GM21825 (cell line): Measurements from ENCODE around the gene MSANTD3.
"Not testable (repeated sequence)": the region's sequence is repeated elsewhere in the genome, so short reads cannot be mapped to it uniquely, and the experiment has no call there.

ENCODE experiments used
- ATAC-seq: cut with Tn5 transposase; IDR thresholded peaks from one replicate; pipeline ENCODE4 v1.9.1; 2021; ENCODE audit warnings: mild to moderate bottlenecking, moderate library complexity; ENCODE audit not compliant: unreplicated experiment

MSANTD3 gene, protein sequence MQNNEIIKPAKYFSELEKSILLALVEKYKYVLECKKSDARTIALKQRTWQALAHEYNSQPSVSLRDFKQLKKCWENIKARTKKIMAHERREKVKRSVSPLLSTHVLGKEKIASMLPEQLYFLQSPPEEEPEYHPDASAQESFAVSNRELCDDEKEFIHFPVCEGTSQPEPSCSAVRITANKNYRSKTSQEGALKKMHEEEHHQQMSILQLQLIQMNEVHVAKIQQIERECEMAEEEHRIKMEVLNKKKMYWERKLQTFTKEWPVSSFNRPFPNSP

DNA sequence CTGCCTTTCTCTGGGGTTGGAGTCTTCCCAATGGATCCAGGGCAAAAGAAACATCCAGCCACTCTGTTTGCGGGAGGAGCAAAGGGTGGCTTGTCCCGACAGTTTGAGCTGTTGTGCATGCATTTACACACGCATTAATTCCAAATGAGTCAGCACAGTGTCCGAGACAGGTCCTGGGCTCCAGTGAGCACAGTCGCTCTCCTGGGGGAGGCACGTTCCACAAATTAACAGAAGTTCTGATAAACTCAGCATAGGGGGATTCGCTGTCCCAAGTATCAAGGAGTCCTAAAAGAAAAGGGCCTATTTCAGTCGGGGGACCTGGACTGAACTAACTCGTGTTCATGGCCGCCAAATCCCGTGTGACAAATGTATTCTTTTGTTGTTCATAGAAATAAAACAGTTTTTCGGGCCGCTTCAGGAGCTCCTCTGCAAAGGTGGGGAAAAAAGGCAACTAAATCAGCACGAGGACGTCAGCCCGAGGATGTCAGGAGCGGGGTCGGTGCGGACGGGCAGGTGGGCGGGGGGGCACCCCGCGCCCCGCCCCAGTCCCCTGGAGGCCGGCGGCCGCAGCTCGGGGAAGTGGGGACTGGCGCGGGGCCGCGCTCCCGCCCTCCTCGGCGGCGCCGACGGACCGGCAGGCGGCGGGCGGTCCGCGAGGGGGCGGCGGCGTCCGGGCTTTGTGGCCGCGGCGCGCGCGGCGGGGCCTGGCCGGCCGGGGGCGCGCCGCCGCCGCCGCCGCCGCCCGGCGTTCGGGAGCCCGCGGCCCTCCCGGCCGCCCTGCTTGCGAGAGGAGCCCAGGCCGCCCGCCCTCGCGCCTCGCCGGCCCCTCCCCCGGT, at the start of gene MSANTD3:
Gene MSANTD3, plus strand, starts transcription at position 614 of the 836 bp plus-strand sequence. CDS start 14,796 bp downstream, outside the sequence.
- peak; percentile 80 for ATAC-seq

DNA sequence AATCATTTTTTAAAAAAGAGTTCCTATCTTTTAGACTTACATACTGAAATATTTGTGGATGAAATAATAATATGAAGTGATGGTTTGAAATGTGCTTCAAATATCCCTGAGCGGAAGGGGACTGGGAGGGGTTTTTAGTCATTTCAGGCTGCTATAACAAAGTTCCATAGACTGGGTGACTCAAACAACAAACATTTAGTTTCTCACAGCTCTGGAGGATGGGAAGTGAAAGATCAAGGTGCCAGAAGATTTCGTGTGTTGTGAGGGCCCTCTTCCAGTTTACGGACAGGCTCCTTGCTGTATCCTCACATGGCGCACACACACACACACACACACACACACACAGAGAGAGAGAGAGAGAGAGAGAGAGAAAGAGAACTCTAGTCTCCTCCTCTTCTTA, 47.1 kb upstream of the MSANTD3 start:
- no peak for ATAC-seq

DNA sequence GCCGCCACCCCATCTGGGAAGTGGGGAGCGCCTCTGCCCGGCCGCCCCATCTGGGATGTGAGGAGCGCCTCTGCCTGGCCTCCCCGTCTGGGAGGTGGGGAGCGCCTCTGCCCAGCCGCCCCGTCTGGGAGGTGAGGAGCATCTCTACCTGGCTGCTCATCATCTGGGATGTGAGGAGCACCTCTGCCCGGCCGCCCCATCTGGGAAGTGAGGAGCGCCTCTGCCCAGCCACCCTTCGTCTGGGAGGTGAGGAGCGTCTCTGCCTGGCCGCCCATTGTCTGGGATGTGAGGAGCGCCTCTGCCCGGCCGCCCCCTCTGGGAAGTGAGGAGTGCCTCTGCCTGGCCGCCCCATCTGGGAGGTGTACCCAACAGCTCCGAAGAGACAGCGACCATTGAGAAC, 34.0 kb upstream of the MSANTD3 start:
- not testable (repeated sequence) for ATAC-seq

DNA sequence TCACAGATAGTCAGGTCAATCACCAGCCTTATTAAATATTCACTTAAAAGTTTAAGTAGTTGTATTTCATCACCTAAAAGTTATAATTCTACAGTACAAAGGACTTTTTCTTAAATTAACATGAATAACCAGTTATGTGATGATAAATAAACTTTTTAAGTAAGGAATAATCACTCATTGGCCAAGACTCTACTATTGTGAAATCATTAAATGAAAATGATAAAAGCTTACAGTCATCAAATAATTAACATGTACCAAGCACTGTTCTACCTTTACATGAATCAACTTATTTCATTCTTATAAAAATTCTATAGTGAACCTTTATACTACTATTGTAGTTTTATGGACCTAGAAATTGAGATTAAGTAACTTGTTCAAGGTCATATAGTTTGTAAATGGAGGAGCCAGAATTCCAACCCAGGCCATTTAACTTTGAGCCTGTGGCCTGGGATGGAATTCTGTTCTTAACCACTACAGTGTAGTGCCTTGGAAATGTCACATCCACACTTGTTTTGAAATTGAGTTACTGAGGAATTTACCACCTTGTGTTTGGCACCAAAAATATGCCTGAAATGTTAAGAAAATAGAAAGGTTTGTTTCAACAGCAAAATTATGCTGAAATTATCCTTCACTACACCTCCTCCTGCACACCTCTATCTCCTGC, 32.8 kb upstream of the MSANTD3 start:
- ATAC-seq, result no peak

DNA sequence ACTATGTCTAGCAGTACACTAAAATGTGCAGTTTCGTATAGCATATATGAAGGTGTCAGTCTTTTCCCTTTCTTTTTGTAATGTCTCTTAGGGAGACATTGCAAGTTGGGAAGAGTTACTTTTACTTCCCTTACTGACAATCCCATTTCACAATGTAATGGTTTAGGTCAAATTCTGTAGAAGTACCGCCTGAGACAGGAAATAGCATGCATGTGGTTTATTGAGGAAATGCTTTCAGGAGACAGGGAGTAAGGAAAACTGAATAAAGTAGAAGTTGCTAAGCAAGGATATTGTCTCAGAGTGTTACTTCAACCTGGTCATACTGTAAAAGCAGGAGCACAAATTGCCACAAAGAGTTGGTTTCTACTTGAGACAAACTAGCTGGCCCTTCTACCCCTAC, 32.1 kb upstream of the MSANTD3 start:
- no peak for ATAC-seq

DNA sequence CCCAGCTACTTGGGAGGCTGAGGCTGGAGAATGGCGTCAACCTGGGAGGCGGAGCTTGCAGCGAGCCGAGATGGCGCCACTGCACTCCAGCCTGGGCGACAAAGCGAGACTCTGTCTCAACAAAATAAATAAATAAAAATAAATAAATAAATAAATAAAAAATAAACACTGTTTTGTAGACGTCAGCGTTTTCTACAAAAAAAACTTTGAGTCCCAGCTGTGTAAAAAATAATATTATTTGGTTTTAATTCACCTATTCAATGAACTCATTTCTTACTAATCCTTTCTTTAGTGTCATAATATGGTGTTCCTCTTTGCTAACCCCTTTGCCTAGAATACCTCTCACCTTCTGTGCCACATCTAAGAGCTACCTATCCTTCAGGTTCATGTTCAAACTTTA, 30.2 kb upstream of the MSANTD3 start:
- ATAC-seq, result no peak

DNA sequence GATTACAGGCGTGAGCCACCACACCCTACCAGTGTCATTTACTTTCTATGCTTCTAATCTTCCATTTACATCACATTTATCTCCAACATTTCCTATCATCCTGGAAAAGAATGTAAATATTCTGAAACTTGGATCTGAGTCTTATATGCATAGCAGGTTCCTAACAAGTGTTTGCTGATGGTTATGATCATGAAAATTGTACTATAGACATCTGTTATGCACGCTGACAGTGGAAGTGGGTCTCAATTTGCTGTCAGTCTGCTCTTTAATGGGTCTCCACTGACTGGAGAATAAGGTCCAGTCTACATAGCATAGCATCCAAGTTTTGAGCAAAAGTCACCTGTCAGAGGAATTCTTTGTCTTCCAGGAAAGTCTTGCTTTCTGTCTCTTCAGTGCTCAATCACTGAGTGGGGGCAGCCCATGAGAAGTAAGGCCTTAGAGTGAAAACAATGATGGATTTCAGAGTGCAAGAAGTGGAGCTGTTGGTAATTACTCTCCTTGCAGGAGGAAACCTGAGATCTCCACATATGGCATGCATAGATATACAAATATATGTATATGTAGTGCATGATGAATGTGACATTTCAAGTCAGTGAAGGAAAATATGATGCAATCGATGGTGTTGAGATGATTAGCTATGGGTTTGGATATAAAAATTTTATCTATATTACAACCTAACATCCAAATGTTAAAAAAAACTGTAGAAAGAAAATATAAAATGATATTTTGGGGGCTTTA, 29.2 kb upstream of the MSANTD3 start:
- no peak for ATAC-seq

DNA sequence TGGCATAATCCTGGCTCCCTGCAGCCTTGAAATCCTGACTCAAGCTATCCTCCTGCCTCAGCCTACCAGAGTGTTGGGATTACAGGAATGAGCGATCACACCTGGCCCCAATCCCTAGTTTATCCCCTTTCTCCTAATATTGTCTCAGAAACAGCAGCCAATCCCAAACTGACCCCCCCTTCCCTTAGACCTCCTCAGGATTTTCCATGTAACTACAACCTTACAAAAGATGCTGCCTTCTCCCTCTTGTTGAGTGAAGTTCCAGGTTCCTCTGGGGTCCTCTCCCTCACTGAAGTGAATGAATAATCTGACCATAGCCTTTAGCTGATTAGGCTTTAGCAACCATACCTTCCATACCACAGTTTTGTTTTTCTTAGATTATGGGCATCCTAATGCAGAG, 25.9 kb upstream of the MSANTD3 start:
- no peak for ATAC-seq

DNA sequence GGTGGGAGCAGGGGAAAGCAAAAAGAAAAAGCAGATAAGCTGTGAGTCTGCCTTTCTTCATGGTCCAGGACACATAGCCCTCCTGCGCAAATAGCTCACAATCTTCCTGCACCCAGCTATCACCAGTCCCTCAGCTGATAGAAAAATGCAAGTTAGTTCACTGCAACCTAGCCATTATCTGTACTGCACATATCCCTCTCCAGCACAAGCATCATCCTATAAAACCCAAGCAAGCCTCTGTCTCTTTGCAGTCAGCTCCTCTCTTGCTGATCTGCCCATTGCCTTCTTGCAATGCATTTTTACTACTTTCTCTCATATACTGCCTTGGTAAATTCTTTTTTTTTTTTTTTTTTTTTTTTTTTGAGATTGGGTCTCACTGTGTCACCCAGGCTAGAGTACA, 20.0 kb upstream of the MSANTD3 start:
- ATAC-seq, result no peak

DNA sequence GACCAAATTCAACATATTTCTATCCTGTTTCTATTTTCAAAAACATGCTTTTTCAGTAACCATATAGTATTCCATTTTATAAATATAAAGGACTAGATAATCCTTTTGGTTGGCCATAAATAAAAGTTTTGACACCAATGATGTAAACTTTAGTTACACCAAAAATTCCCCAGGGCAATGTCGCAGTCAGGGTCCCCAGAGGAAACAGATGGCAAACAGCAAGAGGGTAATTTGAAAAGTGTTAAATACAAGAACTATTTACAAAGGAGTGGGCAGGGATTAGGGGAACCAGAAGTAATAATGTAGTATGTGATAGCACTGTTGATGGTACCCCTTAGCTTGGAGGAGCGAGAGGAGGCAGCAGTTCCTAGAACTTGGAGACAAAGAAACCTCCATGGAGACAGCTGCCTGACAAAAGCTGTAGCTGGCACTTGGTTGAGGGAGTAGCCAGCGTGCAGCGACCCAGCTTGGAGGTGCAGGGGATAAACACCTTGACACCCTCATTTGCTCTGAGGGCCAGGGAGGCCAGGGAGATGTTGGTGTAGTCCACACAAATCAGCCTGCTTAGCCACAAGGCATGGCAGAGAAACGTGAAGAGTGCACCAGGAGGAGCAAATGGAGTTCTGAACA, 18.3 kb upstream of the MSANTD3 start:
- ATAC-seq, result no peak

DNA sequence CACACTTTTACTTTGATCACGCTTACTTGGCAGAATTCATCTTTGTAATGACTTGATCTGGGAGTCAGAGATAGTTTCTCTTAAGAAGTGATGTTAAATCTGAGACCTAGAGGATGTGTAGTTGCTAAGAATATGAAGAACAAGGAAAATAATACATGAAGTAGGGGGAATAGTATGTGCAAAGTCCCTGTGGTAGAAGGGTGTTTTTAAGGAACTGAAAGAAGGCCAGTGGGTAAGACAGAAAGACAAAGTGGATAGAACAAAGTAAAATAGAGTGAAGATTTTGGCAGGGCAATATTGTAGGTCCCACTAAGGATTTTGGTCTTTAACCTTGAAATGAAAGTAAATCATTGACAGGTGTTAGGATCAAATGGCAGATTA, 17.8 kb upstream of the MSANTD3 start:
- no peak for ATAC-seq

DNA sequence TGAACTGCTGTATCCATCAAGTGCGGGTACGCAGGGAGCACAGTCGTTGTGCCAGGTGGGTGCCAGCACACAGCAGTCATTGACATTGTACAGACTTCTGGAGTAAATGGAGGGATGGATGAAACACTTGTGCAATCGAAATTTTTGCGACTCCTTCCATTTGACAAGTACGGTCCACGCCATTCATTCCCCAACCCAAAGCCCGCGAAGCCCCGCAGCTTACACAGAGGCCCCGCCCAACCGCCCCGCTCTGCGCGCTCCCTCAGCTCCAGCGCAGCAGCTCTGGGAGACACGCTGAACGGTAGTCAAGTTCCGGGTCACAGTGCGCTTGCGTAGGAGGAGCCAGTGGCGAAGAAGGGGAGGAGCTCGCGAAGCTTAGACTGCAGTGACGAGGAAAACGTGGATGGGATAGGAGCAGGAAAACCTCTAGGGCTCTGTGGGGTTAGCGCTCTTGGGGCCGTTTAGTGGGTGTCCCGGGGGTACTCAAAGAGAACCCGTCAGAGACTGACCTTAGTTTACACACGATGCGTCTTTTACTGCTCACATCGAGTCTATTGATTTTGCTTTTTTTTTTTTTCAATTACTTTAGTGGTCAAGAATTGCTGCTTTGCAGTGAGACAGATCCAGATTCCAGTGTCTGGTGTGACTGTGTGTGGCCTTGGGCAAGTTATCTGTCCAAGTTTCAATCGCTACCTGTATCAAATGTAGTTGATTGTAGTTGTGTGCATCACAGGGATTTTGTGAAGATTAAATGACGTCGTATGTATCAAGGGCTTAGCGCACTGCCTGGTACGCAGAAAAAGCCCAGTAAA, 15.3 kb upstream of the MSANTD3 start:
- ATAC-seq, result peak; percentile 100

DNA sequence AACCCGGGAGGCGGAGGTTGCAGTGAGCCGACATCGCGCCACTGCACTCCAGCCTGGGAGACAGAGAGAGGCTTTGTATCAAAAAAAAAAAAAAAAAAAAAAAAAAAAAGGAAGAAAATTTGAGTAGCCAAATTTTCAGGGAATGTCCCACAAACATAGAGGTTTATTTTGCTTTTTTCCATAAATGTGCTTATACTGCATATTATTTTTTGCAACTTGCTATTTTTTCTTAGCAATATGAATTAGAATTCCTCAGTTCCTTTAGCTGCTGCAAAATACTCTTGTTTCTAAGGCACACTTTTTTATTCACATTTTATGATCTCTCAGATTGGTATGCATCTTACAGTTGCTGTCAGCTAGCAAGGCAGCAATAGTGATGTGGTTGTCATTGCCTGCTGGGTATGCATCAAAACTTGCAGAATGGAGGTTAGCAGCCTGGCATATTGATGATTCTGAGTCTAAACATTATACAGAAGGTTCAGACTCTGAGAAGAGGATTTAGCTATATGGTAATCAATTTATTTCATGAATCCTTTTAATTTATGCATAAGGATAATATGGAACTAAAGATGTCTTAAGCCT, 13.0 kb upstream of the MSANTD3 start:
- ATAC-seq, result no peak

DNA sequence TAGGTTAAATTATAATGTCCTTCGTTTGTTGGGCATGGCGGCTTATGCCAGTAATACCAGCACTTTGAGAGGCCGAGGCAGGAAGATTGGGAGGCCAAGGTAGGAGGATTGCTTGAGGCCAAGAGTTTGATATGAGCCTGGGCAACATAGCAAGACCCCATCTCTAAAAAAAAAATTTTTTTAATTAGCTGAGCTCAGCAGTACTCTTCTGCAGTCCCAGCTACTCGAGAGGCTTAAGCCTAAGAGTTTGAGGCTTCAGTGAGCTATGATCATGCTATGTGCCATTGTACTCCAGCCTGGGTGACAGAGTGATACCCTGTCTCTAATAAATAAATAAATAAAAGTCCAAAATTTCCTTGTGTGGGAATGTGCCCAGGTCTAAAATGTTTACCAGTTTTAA, 9.1 kb upstream of the MSANTD3 start:
- no peak for ATAC-seq

DNA sequence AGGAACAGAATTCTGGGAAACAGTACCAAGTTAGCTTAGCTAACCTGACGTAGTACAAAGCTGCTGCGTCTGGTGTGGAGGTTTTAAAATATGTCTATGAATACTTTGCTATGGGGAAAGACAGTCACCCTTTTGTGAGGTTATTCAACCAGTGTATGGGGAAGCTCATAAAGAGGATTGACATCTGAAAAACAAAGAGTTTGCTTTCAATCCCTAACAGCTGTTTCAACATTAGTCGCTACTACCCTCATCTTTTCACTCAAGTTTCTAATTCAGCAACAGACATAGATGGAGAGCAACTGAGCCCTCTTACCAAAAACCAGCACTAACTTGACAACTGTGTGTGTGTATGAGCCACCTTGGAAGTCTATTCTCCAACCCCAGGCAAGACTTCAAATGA, 7.8 kb upstream of the MSANTD3 start:
- ATAC-seq, result no peak

DNA sequence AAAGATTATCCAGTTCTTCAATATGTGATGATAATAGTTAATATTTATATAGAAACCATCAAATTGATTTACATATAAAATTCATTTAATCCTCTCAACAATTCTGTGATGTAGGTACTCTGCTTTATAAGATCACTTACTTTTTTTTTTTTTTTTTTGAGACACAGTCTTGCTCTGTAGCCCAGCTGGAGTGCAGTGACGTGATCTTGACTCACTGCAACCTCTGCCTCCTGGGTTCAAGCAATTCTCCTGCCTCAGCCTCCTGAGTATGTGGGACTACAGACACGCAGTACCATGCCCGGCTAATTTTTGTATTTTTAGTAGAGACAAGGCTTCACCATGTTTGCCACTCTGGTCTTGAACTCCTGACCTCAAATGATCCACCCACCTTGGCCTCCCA, 5.8 kb upstream of the MSANTD3 start:
- not testable (repeated sequence) for ATAC-seq

DNA sequence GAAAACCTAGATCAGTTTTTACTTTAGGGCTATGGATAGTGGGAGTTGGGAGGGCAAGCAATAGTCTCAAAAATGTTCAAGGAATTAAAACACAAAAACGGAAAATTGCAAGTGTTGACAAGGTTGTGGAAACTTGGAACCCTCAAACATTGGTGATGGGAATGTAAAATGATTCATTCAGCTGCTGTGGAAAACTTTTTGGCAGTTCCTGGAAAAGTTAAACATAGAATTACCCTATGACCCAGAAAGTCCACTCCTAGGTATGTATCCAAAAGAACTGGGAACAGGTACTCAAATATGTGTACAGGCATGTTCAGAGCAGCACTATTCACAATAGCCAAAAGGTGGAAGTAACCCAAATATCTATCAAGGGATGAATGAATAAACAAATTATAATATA, 1.2 kb upstream of the MSANTD3 start:
- no peak for ATAC-seq

DNA sequence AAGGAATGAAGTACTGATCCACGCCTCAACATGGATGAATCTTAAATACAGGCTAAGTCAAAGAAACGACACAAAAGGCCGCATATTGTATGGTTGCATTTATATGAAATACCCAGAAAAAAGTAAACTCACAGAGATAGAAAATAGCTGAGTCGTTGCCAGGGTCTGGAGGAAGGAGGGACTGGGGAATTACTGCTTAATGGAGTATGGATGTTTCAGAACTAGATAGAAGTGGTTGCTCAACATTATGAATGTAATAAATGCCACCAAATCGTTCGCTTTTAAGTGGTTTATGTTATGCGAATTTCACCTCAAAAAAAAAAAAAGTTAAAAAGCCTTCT, 784 bp upstream of the MSANTD3 start:
- ATAC-seq, result no peak

DNA sequence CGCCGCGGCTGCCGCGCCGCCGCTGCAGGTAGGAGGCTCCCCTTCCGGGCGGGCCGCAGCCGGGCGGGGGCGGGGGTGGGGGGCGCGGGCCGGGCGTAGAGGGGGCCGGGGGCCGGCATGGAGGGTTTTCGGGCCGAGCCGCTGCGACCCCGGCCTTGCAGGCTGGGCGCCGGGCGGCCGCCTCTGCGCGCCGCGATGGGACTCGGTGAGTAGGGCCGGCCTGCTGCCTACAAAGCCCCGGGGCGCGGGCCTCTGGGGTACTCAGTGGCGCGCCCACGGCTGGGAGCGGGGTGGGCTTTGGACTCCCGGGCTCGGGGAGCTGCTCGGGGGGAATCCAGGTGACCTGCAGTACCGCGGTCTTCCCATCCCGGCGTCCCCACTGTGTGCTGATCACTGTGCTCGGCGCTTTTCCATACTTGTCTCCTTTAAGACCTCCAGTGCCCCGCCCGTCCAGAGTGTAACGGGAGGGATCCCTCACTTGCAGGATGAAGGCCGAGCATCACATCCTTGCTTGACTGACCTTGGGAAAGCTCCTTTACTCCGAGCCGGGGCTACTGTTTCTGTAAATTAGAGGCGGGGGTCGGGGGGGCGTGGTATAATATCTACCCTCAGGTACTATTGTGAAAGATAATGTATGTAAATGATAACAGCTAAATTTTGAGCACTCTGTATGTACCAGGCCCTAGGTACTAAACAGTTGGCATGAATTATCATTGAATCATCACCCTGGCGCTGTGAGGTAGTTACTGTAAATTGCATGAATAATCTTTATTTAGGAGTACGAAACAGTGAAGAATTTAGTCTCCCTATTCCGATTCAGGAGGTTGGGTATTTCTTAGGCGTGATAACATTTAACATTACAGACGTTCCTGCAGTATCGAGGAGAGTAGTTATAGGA, 672 bp downstream of the MSANTD3 start:
- ATAC-seq, result peak; percentile 36
